ENCODE results near the gene BCAN. TPM values are rescaled to one million over a fixed set of nuclear protein-coding genes. Genes with fewer than 3 reads are reported as not detected.

The BCAN gene
- total and polyA plus RNA-seq, 2 experiments from 2014 or later: 2.3 to 5.5 TPM

GRCh38 chr1:156692441-156692924 is 50.6 kb downstream of the BCAN start (continued):
- TF ChIP-seq ZNF462 (CRISPR knock-in tag; IDR thresholded peaks at IDR 0.05) (no peak), JUNB (IDR thresholded peaks at IDR 0.05; ENCODE audit: unreplicated experiment) (no peak), EZH2 (IDR thresholded peaks at IDR 0.05; ENCODE audit: low read depth, unreplicated experiment) (no peak), EZH2phosphoT487 (IDR thresholded peaks at IDR 0.05; ENCODE audit: unreplicated experiment) (no peak), ZNF114 (CRISPR knock-in tag; IDR thresholded peaks at IDR 0.05) (no peak), POLR2AphosphoS5 (IDR thresholded peaks at IDR 0.05; ENCODE audit: low read depth) (no peak), CREB1 (CRISPR knock-in tag; IDR thresholded peaks at IDR 0.05; ENCODE audit: low read depth) (no peak)

- Histone ChIP-seq H3K4me3 (peak overlapping the region; percentile 51), H3K4me2 (peak overlapping the region; percentile 89), H3K79me2 (replicated peaks; ENCODE audit: insufficient read depth) (no peaks in the 10 kb centered on the region), H3F3A (replicated peaks; ENCODE audit: low read depth) (peaks cover 36% of the 10 kb centered on the region), H2AFZ (no peak overlapping the region), H3K9me2 (ENCODE audit: insufficient read depth) (no peaks in the 10 kb centered on the region), H4K20me1 (replicated peaks; ENCODE audit: insufficient read depth) (no peaks in the 10 kb centered on the region), H3K27ac (ENCODE audit: low read depth) (peak overlapping the region; percentile 97), H3K4me1 (ENCODE audit: insufficient read depth) (peaks cover 53% of the 10 kb centered on the region), H3K36me3 (ENCODE audit: insufficient read depth) (no peaks in the 10 kb centered on the region), H3K27me3 (ENCODE audit: insufficient read depth) (peaks cover 22% of the 10 kb centered on the region)
- no peaks in the 10 kb centered on the region; the same call in 2 of the 3 replicates for H3K9me3 Mint-ChIP-seq
- H3K27ac Mint-ChIP-seq: peak overlapping the region; percentile 88
- peaks cover 7% of the 10 kb centered on the region for H3K36me3 Mint-ChIP-seq (ENCODE audit: low read depth)
- DNase-seq (ENCODE audit: low spot score) (peak; percentile 100), ATAC-seq (peak; percentile 64)
- H3K27me3 Mint-ChIP-seq (ENCODE audit: insufficient read depth, low read depth, poor library complexity): peaks cover 22% of the 10 kb centered on the region
- peaks cover 66% of the 10 kb centered on the region for H3K4me1 Mint-ChIP-seq
- peak overlapping the region; percentile 55 for H3K4me3 Mint-ChIP-seq
- no peak for TF ChIP-seq NANOG (IDR thresholded peaks at IDR 0.05; ENCODE audit: borderline replicate concordance)
- peak; percentile 81 for TF ChIP-seq ZNF462 (CRISPR knock-in tag; IDR thresholded peaks at IDR 0.05)
- TF ChIP-seq CREB1 (CRISPR knock-in tag; IDR thresholded peaks at IDR 0.05; ENCODE audit: low read depth): peak; percentile 51
These were observed 51.3 kb downstream of the BCAN start for GRCh38 chr1:156692925-156693847.

Data from GM23338 (cell line).